Inflammatory macrophage treated with lipopolysaccharide for 1 hour (primary cell): ENCODE data around the gene IFT74.
"Not testable (repeated sequence)": the region's sequence is repeated elsewhere in the genome, so short reads cannot be mapped to it uniquely, and the experiment has no call there.

Source experiments
- DNase-seq, 2 donors: peaks; one replicate each; pipeline ENCODE4 v3.0.0-alpha.2; 2020 to 2022

IFT74 gene

DNA sequence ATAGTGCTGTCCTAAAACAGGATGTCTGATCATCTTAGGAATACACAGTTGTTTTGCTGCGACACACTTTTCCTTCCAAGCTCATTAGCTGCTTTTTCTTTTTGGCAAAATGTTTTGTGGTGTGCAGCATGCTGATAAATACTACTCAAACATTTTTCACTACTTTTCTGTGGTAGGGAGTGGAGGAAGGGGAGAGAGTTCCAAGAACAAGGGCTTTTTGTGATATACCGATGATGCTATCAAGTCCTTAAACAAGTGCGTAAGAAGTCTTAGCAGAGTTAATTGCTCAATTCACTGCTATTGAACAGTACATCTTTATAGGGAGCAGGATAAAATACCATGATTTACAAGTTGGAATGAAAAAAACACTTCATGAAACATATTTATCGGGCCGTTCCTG lies 129.2 kb downstream of the IFT74 start:
- no peak for DNase-seq

DNA sequence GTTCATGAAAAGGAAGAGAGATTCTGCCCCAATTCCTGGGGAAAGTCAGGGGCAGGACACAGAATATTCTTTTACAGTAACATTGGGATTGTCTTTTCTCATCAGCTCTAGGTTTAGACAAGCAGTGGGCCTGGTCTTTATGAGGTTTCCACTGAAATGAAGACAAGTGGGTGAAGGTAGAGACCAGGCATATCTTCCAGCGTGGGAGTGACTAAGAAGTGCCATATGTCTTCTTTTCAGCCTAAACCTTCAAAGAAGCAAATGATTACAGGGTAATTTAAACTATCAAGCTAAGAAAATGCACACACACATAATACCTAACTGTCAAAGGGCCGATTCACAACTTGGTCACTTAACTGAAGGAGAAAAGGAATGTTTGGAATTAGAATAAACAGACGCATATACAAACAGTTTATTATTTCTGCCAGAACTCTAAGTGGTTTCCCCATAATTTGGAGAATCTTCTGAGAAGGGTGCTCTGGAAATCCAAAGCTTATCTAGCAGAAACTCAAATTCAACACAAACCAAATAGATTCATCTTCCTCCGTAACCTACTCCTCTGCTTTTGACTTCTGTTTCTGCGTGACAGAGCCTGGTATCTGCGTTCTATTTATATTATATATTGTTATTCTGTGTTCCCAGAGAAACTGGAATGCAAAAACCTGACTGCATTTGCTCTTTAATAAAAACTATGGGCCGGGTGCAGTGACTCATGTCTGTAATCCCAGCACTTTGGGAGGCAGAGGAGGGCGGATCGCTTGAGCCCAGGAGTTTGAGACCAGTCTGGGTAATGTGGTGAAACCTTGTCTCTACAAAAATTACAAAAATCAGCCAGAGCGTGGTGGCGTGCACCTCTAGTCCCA lies 130.8 kb downstream of the IFT74 start:
- DNase-seq = no peak

GRCh38 chr9:27088981-27089380 lies 132.8 kb downstream of the IFT74 start:
- DNase-seq = no peak

GRCh38 chr9:27089706-27090105 lies 133.5 kb downstream of the IFT74 start:
- no peak for DNase-seq

- no peak for DNase-seq
Measured at GRCh38 chr9:27090231-27090630, 134.0 kb downstream of the IFT74 start.

GRCh38 chr9:27090711-27091110 lies 134.5 kb downstream of the IFT74 start:
- DNase-seq = no peak

GRCh38 chr9:27092496-27092895 lies 136.3 kb downstream of the IFT74 start:
- DNase-seq = not testable (repeated sequence)

GRCh38 chr9:27093384-27094067 lies 137.3 kb downstream of the IFT74 start:
- DNase-seq = not testable (repeated sequence)

GRCh38 chr9:27094640-27095298 lies 138.6 kb downstream of the IFT74 start:
- DNase-seq = no peak

DNA sequence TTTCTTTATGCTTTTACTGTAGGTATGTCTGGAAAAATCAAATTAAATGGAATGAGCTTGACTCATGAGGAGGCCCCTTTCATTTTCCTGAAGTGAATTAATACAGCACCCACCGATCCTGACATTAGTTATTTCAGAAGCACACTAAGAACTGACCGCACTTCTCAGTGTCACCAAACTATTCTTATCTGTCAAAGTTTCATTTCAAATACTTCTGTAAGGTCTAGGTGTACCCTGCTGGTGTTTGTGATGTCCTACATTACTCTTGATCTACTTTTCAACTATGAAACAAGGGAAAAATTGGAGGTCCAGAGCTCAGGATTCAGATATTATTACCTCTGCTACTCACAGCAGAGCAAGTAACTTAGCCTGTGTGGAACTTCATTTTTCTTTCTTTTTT lies 151.0 kb downstream of the IFT74 start:
- DNase-seq = no peak

DNA sequence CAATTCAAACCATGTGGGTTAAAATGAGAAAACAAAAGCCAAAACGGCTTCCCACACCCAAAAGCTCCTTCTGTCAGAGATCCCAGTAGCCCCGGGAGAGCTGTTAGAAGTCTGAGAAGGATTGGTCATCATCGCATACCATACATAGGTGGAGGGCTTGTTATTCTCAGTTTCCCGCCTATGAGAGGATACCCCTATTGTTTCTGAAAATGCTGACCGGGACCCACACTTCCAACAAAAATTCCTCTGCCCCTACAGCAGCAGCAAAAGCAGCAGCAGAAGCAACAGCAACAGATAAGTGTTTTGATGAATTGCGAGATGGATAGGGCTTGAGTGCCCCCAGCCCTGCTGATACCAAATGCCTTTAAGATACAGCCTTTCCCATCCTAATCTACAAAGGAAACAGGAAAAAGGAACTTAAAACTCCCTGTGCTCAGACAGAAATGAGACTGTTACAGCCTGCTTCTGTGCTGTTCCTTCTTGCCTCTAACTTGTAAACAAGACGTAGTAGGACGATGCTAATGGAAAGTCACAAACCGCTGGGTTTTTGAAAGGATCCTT lies 152.8 kb downstream of the IFT74 start, which contains the start of gene TEK:
Gene TEK (plus strand): TSS at position 245 of the 561 bp plus-strand sequence. CDS start 366 bp downstream, outside the sequence.
- no peak for DNase-seq

- DNase-seq = no peak
Measured at GRCh38 chr9:27109621-27110020, 153.4 kb downstream of the IFT74 start.

DNA sequence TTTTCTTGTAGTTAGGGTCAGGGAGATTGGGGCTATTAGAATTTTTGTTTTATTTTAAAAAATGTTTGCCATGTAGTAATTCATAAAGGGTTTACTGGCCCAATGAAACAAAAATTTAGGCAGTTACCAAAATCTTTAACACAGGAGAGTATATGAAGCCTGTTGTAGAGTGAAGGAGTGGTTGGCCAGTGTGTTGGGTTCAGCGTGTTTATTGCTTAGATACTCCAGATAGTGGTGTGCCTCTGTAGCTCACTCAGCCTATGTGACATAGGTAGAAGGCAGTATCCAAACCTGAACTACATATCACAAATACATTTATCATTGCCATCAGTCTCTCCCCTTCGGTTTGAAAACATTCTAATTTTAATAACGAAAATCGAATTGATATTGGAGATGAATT lies 154.0 kb downstream of the IFT74 start:
- no peak for DNase-seq

GRCh38 chr9:27112235-27112634 lies 156.0 kb downstream of the IFT74 start:
- DNase-seq = no peak
